NCI-H510A (cell line): ENCODE results near the gene MTMR10.

ENCODE experiments used
- DNase-seq: peaks from one replicate; lab custom pipeline; 2025; lab: John Stamatoyannopoulos, UW

The MTMR10 gene

GRCh38 chr15:30956216-30957124 lies 35.0 kb downstream of the MTMR10 start:
- no peak for DNase-seq

GRCh38 chr15:30954674-30955073 lies 36.8 kb downstream of the MTMR10 start:
- DNase-seq, result no peak

GRCh38 chr15:30953731-30954378 lies 37.6 kb downstream of the MTMR10 start:
- no peak for DNase-seq

- no peak for DNase-seq
Measured at GRCh38 chr15:30953183-30953582, 38.2 kb downstream of the MTMR10 start.

GRCh38 chr15:30943654-30944335 lies 47.6 kb downstream of the MTMR10 start:
- no peak for DNase-seq

GRCh38 chr15:30941520-30941919 lies 49.9 kb downstream of the MTMR10 start:
- DNase-seq, result no peak

GRCh38 chr15:30940359-30940758 lies 51.1 kb downstream of the MTMR10 start:
- no peak for DNase-seq

GRCh38 chr15:30939161-30939560 lies 52.3 kb downstream of the MTMR10 start:
- DNase-seq, result no peak

- no peak for DNase-seq
Measured at GRCh38 chr15:30933293-30933692, 58.1 kb downstream of the MTMR10 start.

- DNase-seq, result no peak
Measured at GRCh38 chr15:30930422-30930821, 61.0 kb downstream of the MTMR10 start.

- no peak for DNase-seq
Measured at GRCh38 chr15:30929982-30930381, 61.4 kb downstream of the MTMR10 start.

- peak; percentile 39 for DNase-seq
Measured at GRCh38 chr15:30929064-30929669, 62.3 kb downstream of the MTMR10 start.

GRCh38 chr15:30928076-30928475 lies 63.4 kb downstream of the MTMR10 start:
- no peak for DNase-seq

- no peak for DNase-seq
Measured at GRCh38 chr15:30927148-30927761, 64.2 kb downstream of the MTMR10 start.

- DNase-seq, result no peak
Measured at GRCh38 chr15:30926161-30926560, 65.3 kb downstream of the MTMR10 start.

GRCh38 chr15:30925686-30926085 lies 65.7 kb downstream of the MTMR10 start:
- no peak for DNase-seq

- DNase-seq, result no peak
Measured at GRCh38 chr15:30924353-30924752, 67.1 kb downstream of the MTMR10 start.

GRCh38 chr15:30923429-30923828 lies 68.0 kb downstream of the MTMR10 start:
- no peak for DNase-seq

- no peak for DNase-seq
Measured at GRCh38 chr15:30922480-30923311, 68.7 kb downstream of the MTMR10 start.

- DNase-seq, result no peak
Measured at GRCh38 chr15:30921781-30922479, 69.5 kb downstream of the MTMR10 start.
